ENCODE data around the gene NKX2-1.
"Not testable (repeated sequence)": the region's sequence is repeated elsewhere in the genome, so short reads cannot be mapped to it uniquely, and the experiment has no call there.

GRCh38 chr14:36476061-36476460, 44.0 kb downstream of the NKX2-1 start:
- not testable (repeated sequence) for TF ChIP-seq POU6F1 (CRISPR knock-in tag; IDR thresholded peaks at IDR 0.05; ENCODE audit: borderline replicate concordance, low read depth); GLIS3 (CRISPR knock-in tag; IDR thresholded peaks at IDR 0.05); RARB (CRISPR knock-in tag; IDR thresholded peaks at IDR 0.05); TCF4 (CRISPR knock-in tag; IDR thresholded peaks at IDR 0.05; ENCODE audit: borderline replicate concordance); TSHZ2 (CRISPR knock-in tag; IDR thresholded peaks at IDR 0.05); PATZ1 (CRISPR knock-in tag; IDR thresholded peaks at IDR 0.05; ENCODE audit: borderline replicate concordance); CSDC2 (CRISPR knock-in tag; IDR thresholded peaks at IDR 0.05); ESRRG (CRISPR knock-in tag; IDR thresholded peaks at IDR 0.05); ZNF70 (CRISPR knock-in tag; IDR thresholded peaks at IDR 0.05); TOX (CRISPR knock-in tag; IDR thresholded peaks at IDR 0.05; ENCODE audit: borderline replicate concordance)
